K562 (cell line): ENCODE results near the gene TXNDC8. TPM values are rescaled to one million over a fixed set of nuclear protein-coding genes. Genes with fewer than 3 reads are reported as not detected.

ENCODE experiments used
- ATAC-seq: fragments of 200-7000 bp; cut with Tn5 transposase; 3 replicates; pipeline ENCODE4 v1.9.1; 2020; ENCODE audit warnings: moderate library complexity
- BruUV-seq: library from RNA; stranded (reverse); fragments of 400-500 nt; replicated peaks from 2 replicates; lab custom pipeline; 2021; lab: Mats Ljungman, UMichigan
- CTCF ChIA-PET: fragments of 300-600 bp; formaldehyde crosslinking; extraction: SDS; loops from one replicate; lab custom pipeline; 2021; ENCODE audit warnings: low intra/inter-chr PET ratio; lab: Yijun Ruan, JAX
- POLR2A ChIA-PET: fragments of 300-600, 350-650 bp; sonication (Branson Sonifier 250); formaldehyde crosslinking; extraction: SDS; loops from one replicate; lab custom pipeline; 2021; ENCODE audit warnings: antibody characterized with exemption, inconsistent platforms; lab: Yijun Ruan, JAX
- DNase-seq, 4 experiments: peaks; one replicate each; pipeline versions ENCODE4 v3.0.0 to v3.0.0-alpha.2; 2011 to 2018; ENCODE audit warnings: low spot score in 3 of 4, mixed read lengths in 3 of 4; ENCODE audit errors: extremely low read depth in 1 of 4
- FAIRE-seq: peaks from 2 replicates; lab custom pipeline; 2011; peaks lifted over from hg19 to GRCh38; lab: Jason Lieb, UNC
- H2AFZ ChIP-seq: 2 replicates; pipeline ENCODE4 v1.6.0; 2011; ENCODE audit warnings: low read depth, low read length, control low read depth, inconsistent platforms
- H3K27ac ChIP-seq: fragments of 200-600 bp; 3 replicates; pipeline ENCODE4 v1.8.0; 2011; ENCODE audit warnings: low read depth, mild to moderate bottlenecking, control low read depth, inconsistent platforms, low read length, moderate library complexity, mixed read lengths; ENCODE audit errors: extremely low read depth
- H3K27me3 ChIP-seq, 2 experiments: fragments of 300-600 bp in 1 of 2; 2 replicates in 1 of 2; 3 replicates in 1 of 2; pipeline versions ENCODE4 v1.6.0 to v1.8.0; 2011; ENCODE audit warnings: inconsistent platforms in 2 of 2, low read length in 2 of 2, mild to moderate bottlenecking in 1 of 2, mixed read lengths in 1 of 2, moderate library complexity in 1 of 2; ENCODE audit not compliant: control insufficient read depth in 2 of 2, insufficient read depth in 2 of 2
- H3K36me3 ChIP-seq: fragments of 300-600 bp; 3 replicates; pipeline ENCODE4 v1.8.0; 2011; ENCODE audit warnings: mild to moderate bottlenecking, low read length, inconsistent platforms; ENCODE audit not compliant: control insufficient read depth, insufficient read depth
- H3K4me1 ChIP-seq, 2 experiments: fragments of 200-600 bp in 1 of 2; replicated peaks in 1 of 2; 2 replicates in 1 of 2; 3 replicates in 1 of 2; pipeline versions ENCODE4 v1.5.1 to v1.8.0; 2011; ENCODE audit warnings: inconsistent platforms in 2 of 2, low read length in 2 of 2, mild to moderate bottlenecking in 1 of 2, mixed read lengths in 1 of 2, moderate library complexity in 1 of 2; ENCODE audit not compliant: control insufficient read depth in 2 of 2, insufficient read depth in 2 of 2
- H3K4me2 ChIP-seq: 2 replicates; pipeline ENCODE4 v1.6.1; 2011; ENCODE audit warnings: low read length, control low read depth, inconsistent platforms, mixed read lengths; ENCODE audit not compliant: insufficient read depth
- H3K4me3 ChIP-seq: fragments of 200-600 bp; sonication (generic), shearing (Covaris generic); 2 replicates; pipeline ENCODE4 v1.5.1; 2016; ENCODE audit warnings: control low read depth, inconsistent platforms
- H3K79me2 ChIP-seq: fragments of 200-600 bp; 3 replicates; pipeline ENCODE4 v1.8.0; 2011; ENCODE audit warnings: low read length, inconsistent platforms; ENCODE audit not compliant: control insufficient read depth, insufficient read depth
- H3K9ac ChIP-seq, 2 experiments: 2 replicates each; pipeline versions ENCODE4 v1.6.0 to v1.6.1; 2011; ENCODE audit warnings: low read depth in 2 of 2, low read length in 2 of 2, control low read depth in 1 of 2, inconsistent platforms in 1 of 2, mild to moderate bottlenecking in 1 of 2, mixed read lengths in 1 of 2; ENCODE audit not compliant: insufficient read depth in 1 of 2
- H3K9me1 ChIP-seq: one replicate; pipeline ENCODE4 v1.6.0; 2011; ENCODE audit warnings: inconsistent platforms, mild to moderate bottlenecking, low read length, moderate library complexity; ENCODE audit not compliant: control insufficient read depth, insufficient read depth
- H3K9me3 ChIP-seq: replicated peaks from 2 replicates; pipeline ENCODE4 v1.5.1; 2011; ENCODE audit warnings: low read depth, low read length, inconsistent platforms; ENCODE audit not compliant: control insufficient read depth, insufficient read depth
- H4K20me1 ChIP-seq: replicated peaks from 2 replicates; pipeline ENCODE4 v1.6.1; 2011; ENCODE audit warnings: low read length, inconsistent platforms, mixed read lengths; ENCODE audit not compliant: control insufficient read depth, insufficient read depth
- CBFA2T3 ChIP-seq: fragments of 450-650 bp; IDR thresholded peaks from 2 replicates; pipeline ENCODE4 v1.6.1; 2017
- CCAR2 ChIP-seq: fragments of 200-400 bp; formaldehyde crosslinking; IDR thresholded peaks from 2 replicates; pipeline ENCODE4 v1.6.1; 2017; ENCODE audit warnings: mild to moderate bottlenecking, low read depth, low read length
- FOS ChIP-seq: IDR thresholded peaks from 3 replicates; pipeline ENCODE4 v1.6.1; 2011; ENCODE audit not compliant: insufficient read length; ENCODE audit errors: extremely low read depth
- KAT7 ChIP-seq: sonication (generic); formaldehyde crosslinking; IDR thresholded peaks from 2 replicates; pipeline ENCODE4 v1.8.0; 2022; ENCODE audit warnings: missing genetic modification reagents, mild to moderate bottlenecking, borderline replicate concordance
- MXI1 ChIP-seq: IDR thresholded peaks from 2 replicates; pipeline ENCODE4 v1.6.1; 2011; ENCODE audit warnings: low read depth, mild to moderate bottlenecking, improper control_type of control experiment, low read length
- PCBP2 ChIP-seq: fragments of 200-400 bp; formaldehyde crosslinking; IDR thresholded peaks from 2 replicates; pipeline ENCODE4 v1.6.1; 2018; ENCODE audit warnings: low read length, low read depth, mild to moderate bottlenecking, moderate library complexity; ENCODE audit not compliant: poor library complexity, severe bottlenecking
- PHF8 ChIP-seq: fragments of 200-600 bp; sonication (generic); IDR thresholded peaks from 2 replicates; pipeline ENCODE4 v1.6.1; 2012; ENCODE audit warnings: mixed run types, mild to moderate bottlenecking, inconsistent platforms, low read length, moderate library complexity, borderline replicate concordance
- POU5F1 ChIP-seq: fragments of 150-350 bp; IDR thresholded peaks from 2 replicates; pipeline ENCODE4 v1.6.1; 2014; ENCODE audit warnings: borderline replicate concordance, low read length, low read depth, mild to moderate bottlenecking; ENCODE audit not compliant: partially characterized antibody
- STAT5A ChIP-seq: IDR thresholded peaks from 2 replicates; pipeline ENCODE4 v1.6.1; 2012; ENCODE audit warnings: low read length, inconsistent platforms, borderline replicate concordance
- TEAD2 ChIP-seq: fragments of 450-650 bp; IDR thresholded peaks from 2 replicates; pipeline ENCODE4 v1.6.1; 2016; ENCODE audit warnings: missing genetic modification characterization, control low read depth, missing compliant biosample characterization
- THRAP3 ChIP-seq: fragments of 450-650 bp; IDR thresholded peaks from 2 replicates; pipeline ENCODE4 v1.6.1; 2016; ENCODE audit warnings: mild to moderate bottlenecking, inconsistent platforms, borderline replicate concordance
- WHSC1 ChIP-seq: IDR thresholded peaks from one replicate; pipeline ENCODE4 v1.6.1; 2012; ENCODE audit warnings: low read length, control low read depth, inconsistent platforms
- ZBED1 ChIP-seq: IDR thresholded peaks from 2 replicates; pipeline ENCODE4 v1.6.1; 2014
- WGBS: fragments of 100-300 bp; shearing (Covaris generic); methylation state at CpG from one replicate; pipeline ENCODE4 v1.1.6; 2016; ENCODE audit warnings: low coverage, mixed read lengths; ENCODE audit not compliant: insufficient coverage; ENCODE audit errors: missing lambda C conversion rate; 5-methylcytosine and 5-hydroxymethylcytosine counted together
- in situ Hi-C: fragments of 300-500 bp; cut with MboI; formaldehyde crosslinking; loops from 4 replicates; pipeline ENCODE4 v1.15.0; 2018; ENCODE audit warnings: inconsistent platforms, mixed read lengths
- intact Hi-C: fragments of 100-400 bp; cut with micrococcal nuclease; formaldehyde crosslinking; loops from 2 replicates; pipeline ENCODE4 v1.14.2; 2022
- polyA plus RNA-seq, 8 experiments: library from polyadenylated mRNA; depleted of rRNA in 4 of 8; stranded (reverse) in 5 of 8; unstranded in 3 of 8; fragments of >200 nt; fragmentation: Nextera tagmentation in 2 of 8; fragmentation: Illumina TruSeq in 1 of 8; extraction: Ambion mirVana in 2 of 8; extraction: Trizol in 1 of 8; gene quantifications; 2 replicates each; pipeline versions ENCODE4 v1.2.1 to v1.2.3, GENCODE V29; 2011 to 2014; ENCODE audit warnings: inconsistent platforms in 1 of 8, missing spikeins in 1 of 8
- total RNA-seq, 7 experiments: library from RNA; depleted of rRNA in 6 of 7; stranded (reverse); fragments of >200 nt in 6 of 7; fragmentation: Illumina TruSeq in 2 of 7; extraction: Trizol in 2 of 7; gene quantifications; 2 replicates each; pipeline versions ENCODE4 v1.2.1 to v1.2.3, GENCODE V29; 2011 to 2021; ENCODE audit warnings: low replicate concordance in 1 of 7
- TF ChIP-seq, protein P1 (sequence below): fragments of 250-450 bp; sonication (Bioruptor Pico); IDR thresholded peaks from 2 replicates; pipeline ENCODE4 v1.8.0; 2022; ENCODE audit warnings: moderate library complexity, mild to moderate bottlenecking, inconsistent platforms
- TF ChIP-seq, protein P2 (sequence below): fragments of 450-650 bp; IDR thresholded peaks from 2 replicates; pipeline ENCODE4 v1.7.0; 2016; ENCODE audit warnings: borderline replicate concordance
- TF ChIP-seq, protein P3 (sequence below): sonication (generic); formaldehyde crosslinking; IDR thresholded peaks from 2 replicates; pipeline ENCODE4 v1.8.1; 2023; ENCODE audit warnings: mild to moderate bottlenecking, missing genetic modification reagents
- TF ChIP-seq, protein P4 (sequence below): sonication (generic); IDR thresholded peaks from 2 replicates; pipeline ENCODE4 v1.6.1; 2016

The TXNDC8 gene
- total and polyA plus RNA-seq, 9 of the 15 experiments (the other 6 are each of a cell fraction or from before 2014, with no cell fraction given) = not detected

DNA sequence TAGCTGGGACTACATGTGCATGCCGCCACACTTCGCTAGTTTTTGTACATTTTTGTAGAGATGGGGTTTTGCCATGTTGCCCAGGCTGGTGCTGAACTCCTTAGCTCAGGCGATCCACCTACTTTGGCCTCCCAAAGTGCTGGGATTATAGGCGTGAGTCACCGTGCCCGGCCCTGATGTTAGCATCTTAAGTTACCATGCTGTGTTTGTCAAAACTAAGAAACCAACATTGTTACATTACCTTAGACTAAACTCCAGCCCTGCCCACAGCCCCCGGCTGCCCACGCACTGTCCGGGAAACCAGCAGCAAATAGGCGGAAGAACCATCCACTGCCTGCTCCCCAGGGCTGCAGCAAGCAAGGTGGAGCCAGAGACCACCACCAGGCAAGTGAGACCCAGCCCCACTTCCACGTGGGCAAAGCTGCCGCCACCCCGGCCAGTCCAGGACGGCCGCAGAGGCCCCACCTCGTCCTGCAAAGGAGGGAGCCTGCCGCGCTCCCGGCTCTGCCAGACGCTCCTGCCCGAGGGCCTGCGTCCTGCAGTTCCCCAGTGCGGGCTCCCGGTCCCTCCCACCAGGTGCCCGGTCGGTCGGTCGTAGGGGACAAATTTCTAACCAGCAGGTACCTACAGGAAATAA is 45.6 kb downstream of the TXNDC8 start:
- WGBS = 2% methylated on average over 19 of the region's 28 CpGs
- no peak for TF ChIP-seq WHSC1
- TF ChIP-seq, protein P1, sequence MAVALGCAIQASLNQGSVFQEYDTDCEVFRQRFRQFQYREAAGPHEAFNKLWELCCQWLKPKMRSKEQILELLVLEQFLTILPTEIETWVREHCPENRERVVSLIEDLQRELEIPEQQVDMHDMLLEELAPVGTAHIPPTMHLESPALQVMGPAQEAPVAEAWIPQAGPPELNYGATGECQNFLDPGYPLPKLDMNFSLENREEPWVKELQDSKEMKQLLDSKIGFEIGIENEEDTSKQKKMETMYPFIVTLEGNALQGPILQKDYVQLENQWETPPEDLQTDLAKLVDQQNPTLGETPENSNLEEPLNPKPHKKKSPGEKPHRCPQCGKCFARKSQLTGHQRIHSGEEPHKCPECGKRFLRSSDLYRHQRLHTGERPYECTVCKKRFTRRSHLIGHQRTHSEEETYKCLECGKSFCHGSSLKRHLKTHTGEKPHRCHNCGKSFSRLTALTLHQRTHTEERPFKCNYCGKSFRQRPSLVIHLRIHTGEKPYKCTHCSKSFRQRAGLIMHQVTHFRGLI = no peak
- TF ChIP-seq CCAR2 = no peak
- no peak for TF ChIP-seq POU5F1
- TF ChIP-seq CBFA2T3 = no peak
- TF ChIP-seq TEAD2 (tag) = no peak
- TF ChIP-seq, protein P2, sequence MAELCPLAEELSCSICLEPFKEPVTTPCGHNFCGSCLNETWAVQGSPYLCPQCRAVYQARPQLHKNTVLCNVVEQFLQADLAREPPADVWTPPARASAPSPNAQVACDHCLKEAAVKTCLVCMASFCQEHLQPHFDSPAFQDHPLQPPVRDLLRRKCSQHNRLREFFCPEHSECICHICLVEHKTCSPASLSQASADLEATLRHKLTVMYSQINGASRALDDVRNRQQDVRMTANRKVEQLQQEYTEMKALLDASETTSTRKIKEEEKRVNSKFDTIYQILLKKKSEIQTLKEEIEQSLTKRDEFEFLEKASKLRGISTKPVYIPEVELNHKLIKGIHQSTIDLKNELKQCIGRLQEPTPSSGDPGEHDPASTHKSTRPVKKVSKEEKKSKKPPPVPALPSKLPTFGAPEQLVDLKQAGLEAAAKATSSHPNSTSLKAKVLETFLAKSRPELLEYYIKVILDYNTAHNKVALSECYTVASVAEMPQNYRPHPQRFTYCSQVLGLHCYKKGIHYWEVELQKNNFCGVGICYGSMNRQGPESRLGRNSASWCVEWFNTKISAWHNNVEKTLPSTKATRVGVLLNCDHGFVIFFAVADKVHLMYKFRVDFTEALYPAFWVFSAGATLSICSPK = no peak
- TF ChIP-seq, protein P3, sequence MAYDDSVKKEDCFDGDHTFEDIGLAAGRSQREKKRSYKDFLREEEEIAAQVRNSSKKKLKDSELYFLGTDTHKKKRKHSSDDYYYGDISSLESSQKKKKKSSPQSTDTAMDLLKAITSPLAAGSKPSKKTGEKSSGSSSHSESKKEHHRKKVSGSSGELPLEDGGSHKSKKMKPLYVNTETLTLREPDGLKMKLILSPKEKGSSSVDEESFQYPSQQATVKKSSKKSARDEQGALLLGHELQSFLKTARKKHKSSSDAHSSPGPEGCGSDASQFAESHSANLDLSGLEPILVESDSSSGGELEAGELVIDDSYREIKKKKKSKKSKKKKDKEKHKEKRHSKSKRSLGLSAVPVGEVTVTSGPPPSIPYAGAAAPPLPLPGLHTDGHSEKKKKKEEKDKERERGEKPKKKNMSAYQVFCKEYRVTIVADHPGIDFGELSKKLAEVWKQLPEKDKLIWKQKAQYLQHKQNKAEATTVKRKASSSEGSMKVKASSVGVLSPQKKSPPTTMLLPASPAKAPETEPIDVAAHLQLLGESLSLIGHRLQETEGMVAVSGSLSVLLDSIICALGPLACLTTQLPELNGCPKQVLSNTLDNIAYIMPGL (CRISPR knock-in tag) = no peak
- TF ChIP-seq MXI1 = no peak
- TF ChIP-seq FOS = no peak
- TF ChIP-seq ZBED1 = no peak
- no peak for TF ChIP-seq THRAP3
- TF ChIP-seq, protein P4, sequence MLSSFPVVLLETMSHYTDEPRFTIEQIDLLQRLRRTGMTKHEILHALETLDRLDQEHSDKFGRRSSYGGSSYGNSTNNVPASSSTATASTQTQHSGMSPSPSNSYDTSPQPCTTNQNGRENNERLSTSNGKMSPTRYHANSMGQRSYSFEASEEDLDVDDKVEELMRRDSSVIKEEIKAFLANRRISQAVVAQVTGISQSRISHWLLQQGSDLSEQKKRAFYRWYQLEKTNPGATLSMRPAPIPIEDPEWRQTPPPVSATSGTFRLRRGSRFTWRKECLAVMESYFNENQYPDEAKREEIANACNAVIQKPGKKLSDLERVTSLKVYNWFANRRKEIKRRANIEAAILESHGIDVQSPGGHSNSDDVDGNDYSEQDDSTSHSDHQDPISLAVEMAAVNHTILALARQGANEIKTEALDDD = no peak
- TF ChIP-seq PCBP2 = no peak
- no peak for TF ChIP-seq PHF8
- no peak for TF ChIP-seq STAT5A
- no peak for TF ChIP-seq KAT7 (CRISPR knock-in tag)

More for the DNA sequence above, 45.6 kb downstream of the TXNDC8 start:
- intact Hi-C loops = no loop called here
- FAIRE-seq (no peak), ATAC-seq (peak; percentile 61), DNase-seq (no peak)
- Histone ChIP-seq H3K4me3 (no peak overlapping the region), H4K20me1 (no peaks in the 10 kb centered on the region), H3K36me3 (no peaks in the 10 kb centered on the region), H3K9ac (no peak overlapping the region; a peak in 1 of 4 replicates), H3K4me2 (no peak overlapping the region), H3K27ac (no peak overlapping the region), H3K79me2 (no peaks in the 10 kb centered on the region), H3K27me3 (peaks cover 3 to 37% of the 10 kb centered on the region in 2 experiments; a peak in 3 of 5 replicates), H3K4me1 (peaks cover 0 to 5% of the 10 kb centered on the region in 2 experiments; a peak in 2 of 5 replicates), H3K9me3 (no peaks in the 10 kb centered on the region), H3K9me1 (no peaks in the 10 kb centered on the region), H2AFZ (no peak overlapping the region)
- CTCF ChIA-PET = no interaction called here
- in situ Hi-C loops = no loop called here
- BruUV-seq = no TSS peak
- POLR2A ChIA-PET = interaction anchor here (1.4 kb wide), 1 partner anchor 35 kb away, joined by 4 read pairs; the partner anchor contains the start of gene TXN
